HG02571 (cell line): ENCODE results near the gene SUMF1.

ENCODE experiments used
- ATAC-seq: cut with Tn5 transposase; IDR thresholded peaks from one replicate; pipeline ENCODE4 v1.9.1; 2021; ENCODE audit warnings: mild to moderate bottlenecking, moderate library complexity; ENCODE audit not compliant: unreplicated experiment

SUMF1 gene

GRCh38 chr3:4418156-4418555 lies 48.9 kb downstream of the SUMF1 start:
- no peak for ATAC-seq

GRCh38 chr3:4417449-4417848 lies 49.6 kb downstream of the SUMF1 start:
- no peak for ATAC-seq

GRCh38 chr3:4416961-4417360 lies 50.1 kb downstream of the SUMF1 start:
- ATAC-seq: no peak

GRCh38 chr3:4416427-4416945 lies 50.6 kb downstream of the SUMF1 start:
- ATAC-seq: no peak

- ATAC-seq: no peak
These were observed 53.6 kb downstream of the SUMF1 start for GRCh38 chr3:4413467-4413866.

GRCh38 chr3:4411833-4412232 lies 55.2 kb downstream of the SUMF1 start:
- ATAC-seq: no peak

- no peak for ATAC-seq
These were observed 55.8 kb downstream of the SUMF1 start for GRCh38 chr3:4411236-4411635.

GRCh38 chr3:4410606-4411005 lies 56.5 kb downstream of the SUMF1 start:
- no peak for ATAC-seq

- no peak for ATAC-seq
These were observed 57.0 kb downstream of the SUMF1 start for GRCh38 chr3:4409971-4410573.

- ATAC-seq: no peak
These were observed 57.7 kb downstream of the SUMF1 start for GRCh38 chr3:4409415-4409814.

GRCh38 chr3:4408958-4409357 lies 58.1 kb downstream of the SUMF1 start:
- no peak for ATAC-seq

GRCh38 chr3:4407941-4408340 lies 59.1 kb downstream of the SUMF1 start:
- ATAC-seq: no peak

GRCh38 chr3:4406746-4407568 lies 60.1 kb downstream of the SUMF1 start:
- no peak for ATAC-seq

GRCh38 chr3:4404881-4405280 lies 62.2 kb downstream of the SUMF1 start:
- ATAC-seq: no peak

GRCh38 chr3:4401441-4401840 lies 65.6 kb downstream of the SUMF1 start:
- ATAC-seq: no peak

- no peak for ATAC-seq
These were observed 67.6 kb downstream of the SUMF1 start for GRCh38 chr3:4399476-4399875.

GRCh38 chr3:4398941-4399245 lies 68.2 kb downstream of the SUMF1 start:
- no peak for ATAC-seq

- ATAC-seq: no peak
These were observed 68.7 kb downstream of the SUMF1 start for GRCh38 chr3:4398120-4398940.

GRCh38 chr3:4397466-4397865 lies 69.6 kb downstream of the SUMF1 start:
- no peak for ATAC-seq

GRCh38 chr3:4396542-4396941 lies 70.5 kb downstream of the SUMF1 start:
- ATAC-seq: no peak

- no peak for ATAC-seq
These were observed 71.1 kb downstream of the SUMF1 start for GRCh38 chr3:4396006-4396405.

- no peak for ATAC-seq
These were observed 71.6 kb downstream of the SUMF1 start for GRCh38 chr3:4395448-4395847.
